Renal pelvis (tissue), 12 donors: ENCODE measurements around the gene KBTBD6. TPM values are rescaled to one million over a fixed set of nuclear protein-coding genes. Genes with fewer than 3 reads are reported as not detected.
"Not testable (repeated sequence)": the region's sequence is repeated elsewhere in the genome, so short reads cannot be mapped to it uniquely, and the experiment has no call there.

Experiments
- DNase-seq: peaks from one replicate; pipeline ENCODE4 v3.0.0-alpha.2; 2013
- long read RNA-seq, 16 experiments: transcript quantifications; one replicate each; lab custom pipeline, GENCODE V29; 2026
- polyA plus RNA-seq, 3 donors: library from polyadenylated mRNA; unstranded; fragments of 120-200 nt; gene quantifications; one replicate each; pipeline ENCODE4 v1.2.1, GENCODE V29; 2013; ENCODE audit not compliant: insufficient read length in 3 of 3

KBTBD6 gene
- 10 to 100 TPM; 17.0 to 18.2 (median 17.1) TPM for polyA plus RNA-seq
- long read RNA-seq, donor 1, full-length matches to known transcripts = 17 of 17 reads
- long read RNA-seq, donor 1, partial matches to known transcripts = 0 of 17 reads
- long read RNA-seq, donor 1, other reads (novel, unspliced or antisense) = 0 of 17 reads
- long read RNA-seq, donor 2, full-length matches to known transcripts = 11 of 11 reads
- long read RNA-seq, donor 2, partial matches to known transcripts = 0 of 11 reads
- long read RNA-seq, donor 2, other reads (novel, unspliced or antisense) = 0 of 11 reads
- long read RNA-seq, donor 3, full-length matches to known transcripts = 25 of 25 reads
- long read RNA-seq, donor 3, partial matches to known transcripts = 0 of 25 reads
- long read RNA-seq, donor 3, other reads (novel, unspliced or antisense) = 0 of 25 reads
- long read RNA-seq, donor 4, full-length matches to known transcripts = 7 of 7 reads
- long read RNA-seq, donor 4, partial matches to known transcripts = 0 of 7 reads
- long read RNA-seq, donor 4, other reads (novel, unspliced or antisense) = 0 of 7 reads
- long read RNA-seq, donor 5, full-length matches to known transcripts = 12 of 12 reads
- long read RNA-seq, donor 5, partial matches to known transcripts = 0 of 12 reads
- long read RNA-seq, donor 5, other reads (novel, unspliced or antisense) = 0 of 12 reads
- long read RNA-seq, donor 6, full-length matches to known transcripts = 12 of 12 reads
- long read RNA-seq, donor 6, partial matches to known transcripts = 0 of 12 reads
- long read RNA-seq, donor 6, other reads (novel, unspliced or antisense) = 0 of 12 reads
- long read RNA-seq, donor 7, full-length matches to known transcripts = 32 of 32 reads
- long read RNA-seq, donor 7, partial matches to known transcripts = 0 of 32 reads
- long read RNA-seq, donor 7, other reads (novel, unspliced or antisense) = 0 of 32 reads
- long read RNA-seq, donor 8, full-length matches to known transcripts = 8 of 8 reads
- long read RNA-seq, donor 8, partial matches to known transcripts = 0 of 8 reads
- long read RNA-seq, donor 8, other reads (novel, unspliced or antisense) = 0 of 8 reads
- long read RNA-seq, donor 9, full-length matches to known transcripts = 16 of 16 reads
- long read RNA-seq, donor 9, partial matches to known transcripts = 0 of 16 reads
- long read RNA-seq, donor 9, other reads (novel, unspliced or antisense) = 0 of 16 reads
- long read RNA-seq, donor 10, full-length matches to known transcripts = 25 of 25 reads
- long read RNA-seq, donor 10, partial matches to known transcripts = 0 of 25 reads
- long read RNA-seq, donor 10, other reads (novel, unspliced or antisense) = 0 of 25 reads
- long read RNA-seq, donor 11, full-length matches to known transcripts = 18 of 18 reads
- long read RNA-seq, donor 11, partial matches to known transcripts = 0 of 18 reads
- long read RNA-seq, donor 11, other reads (novel, unspliced or antisense) = 0 of 18 reads
- long read RNA-seq, donor 12, full-length matches to known transcripts = 17 of 17 reads
- long read RNA-seq, donor 12, partial matches to known transcripts = 0 of 17 reads
- long read RNA-seq, donor 12, other reads (novel, unspliced or antisense) = 0 of 17 reads
- long read RNA-seq, donor 13, full-length matches to known transcripts = 12 of 12 reads
- long read RNA-seq, donor 13, partial matches to known transcripts = 0 of 12 reads
- long read RNA-seq, donor 13, other reads (novel, unspliced or antisense) = 0 of 12 reads
- long read RNA-seq, donor 14 = 0 reads
- long read RNA-seq, donor 15, full-length matches to known transcripts = 16 of 16 reads
- long read RNA-seq, donor 15, partial matches to known transcripts = 0 of 16 reads
- long read RNA-seq, donor 15, other reads (novel, unspliced or antisense) = 0 of 16 reads
- long read RNA-seq, donor 16, full-length matches to known transcripts = 16 of 16 reads
- long read RNA-seq, donor 16, partial matches to known transcripts = 0 of 16 reads
- long read RNA-seq, donor 16, other reads (novel, unspliced or antisense) = 0 of 16 reads

GRCh38 chr13:41132512-41133152, at the start of gene KBTBD6:
KBTBD6 (minus strand) TSS chr13:41132802; CDS start chr13:41132511, 291 bp downstream.
- peak; percentile 98 for DNase-seq

DNA sequence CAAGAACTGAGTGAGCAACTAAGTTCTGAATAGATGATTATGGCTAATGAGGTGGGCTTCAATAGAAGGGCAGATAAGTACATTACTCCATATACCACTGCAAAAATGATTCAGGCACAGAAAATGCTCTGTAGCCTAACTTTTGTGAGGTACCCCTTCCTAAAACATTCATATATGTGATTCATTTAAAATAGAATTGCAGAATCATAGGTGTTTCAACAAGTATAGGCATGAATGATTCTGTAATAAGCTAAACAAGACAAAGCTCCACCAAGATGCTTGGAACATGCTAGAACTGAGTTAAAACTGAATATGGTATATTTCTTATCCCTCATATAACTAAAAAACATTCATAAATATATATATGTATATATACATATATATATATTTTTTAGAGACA, 49.6 kb upstream of the KBTBD6 start:
- DNase-seq = no peak

DNA sequence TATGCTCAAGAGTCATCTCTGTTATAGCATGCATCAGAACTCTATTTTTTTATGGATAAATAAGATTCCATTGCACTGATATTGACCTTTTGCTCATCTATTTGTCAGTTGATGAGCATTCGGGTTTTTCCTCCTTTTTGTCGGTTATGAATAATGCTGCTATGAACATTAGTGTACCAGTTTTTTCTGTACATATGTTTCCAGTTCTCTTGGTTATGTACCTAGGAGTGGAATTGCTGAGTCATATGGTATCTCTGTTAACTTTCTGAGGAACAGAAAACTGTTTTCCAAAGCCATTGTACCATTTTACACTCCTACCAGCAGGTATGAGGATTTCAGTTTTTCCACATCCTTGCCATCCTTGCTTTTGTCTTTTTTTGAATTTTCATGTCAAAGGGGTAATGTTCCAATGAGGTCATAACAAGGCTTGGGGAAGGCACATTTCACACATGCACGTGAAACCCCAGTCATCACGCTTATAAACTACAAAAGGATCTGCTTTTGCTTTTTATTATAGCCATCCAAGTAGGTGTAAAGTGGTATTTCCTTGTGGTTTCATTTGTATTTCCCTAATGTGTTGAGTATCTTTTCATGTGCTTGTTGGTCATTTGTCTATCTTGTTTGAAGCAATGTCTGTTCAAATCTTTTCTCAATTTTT, 47.1 kb upstream of the KBTBD6 start:
- DNase-seq = no peak

DNA sequence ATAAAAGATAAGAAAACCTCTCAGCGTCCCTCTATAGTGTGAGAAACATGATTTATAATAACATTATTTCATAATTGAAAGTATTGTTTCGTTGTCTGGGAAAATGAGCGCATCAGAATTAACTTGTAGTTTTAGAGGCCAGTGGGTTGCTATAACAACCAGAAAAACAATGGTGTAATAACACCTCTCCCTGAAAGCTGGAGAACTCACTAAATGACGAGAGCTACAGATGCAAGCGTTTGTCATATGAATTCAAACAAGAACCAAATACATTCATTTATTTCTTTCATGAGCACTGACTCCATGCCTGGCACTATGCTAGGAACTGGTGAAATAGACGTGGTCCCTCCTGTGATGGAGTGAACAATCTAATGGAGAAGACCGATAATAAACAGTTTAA, 45.4 kb upstream of the KBTBD6 start:
- DNase-seq = no peak

GRCh38 chr13:41177616-41178015, 45.0 kb upstream of the KBTBD6 start:
- DNase-seq = no peak

- not testable (repeated sequence) for DNase-seq
Observed at GRCh38 chr13:41175576-41175975, 43.0 kb upstream of the KBTBD6 start.

DNA sequence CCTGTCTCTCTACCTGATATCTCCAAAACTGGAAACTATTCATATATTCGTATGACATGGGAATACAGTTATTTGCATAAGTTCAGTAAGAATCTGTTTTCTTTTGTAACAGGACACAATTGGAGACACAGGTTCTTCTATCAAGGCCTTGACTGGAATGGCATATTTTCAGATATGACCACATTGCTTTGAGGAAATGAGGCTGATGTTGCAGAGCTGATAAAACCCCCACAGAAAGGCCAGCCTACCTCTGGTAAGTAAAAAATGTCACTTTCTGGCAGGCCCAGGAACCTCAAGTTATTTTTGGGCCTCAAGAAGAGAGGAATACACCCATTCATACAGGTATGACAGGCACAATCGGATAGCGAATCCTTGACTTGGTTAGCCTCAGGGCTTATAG, 29.5 kb upstream of the KBTBD6 start:
- no peak for DNase-seq

GRCh38 chr13:41159174-41159573, 26.6 kb upstream of the KBTBD6 start:
- DNase-seq = no peak

DNA sequence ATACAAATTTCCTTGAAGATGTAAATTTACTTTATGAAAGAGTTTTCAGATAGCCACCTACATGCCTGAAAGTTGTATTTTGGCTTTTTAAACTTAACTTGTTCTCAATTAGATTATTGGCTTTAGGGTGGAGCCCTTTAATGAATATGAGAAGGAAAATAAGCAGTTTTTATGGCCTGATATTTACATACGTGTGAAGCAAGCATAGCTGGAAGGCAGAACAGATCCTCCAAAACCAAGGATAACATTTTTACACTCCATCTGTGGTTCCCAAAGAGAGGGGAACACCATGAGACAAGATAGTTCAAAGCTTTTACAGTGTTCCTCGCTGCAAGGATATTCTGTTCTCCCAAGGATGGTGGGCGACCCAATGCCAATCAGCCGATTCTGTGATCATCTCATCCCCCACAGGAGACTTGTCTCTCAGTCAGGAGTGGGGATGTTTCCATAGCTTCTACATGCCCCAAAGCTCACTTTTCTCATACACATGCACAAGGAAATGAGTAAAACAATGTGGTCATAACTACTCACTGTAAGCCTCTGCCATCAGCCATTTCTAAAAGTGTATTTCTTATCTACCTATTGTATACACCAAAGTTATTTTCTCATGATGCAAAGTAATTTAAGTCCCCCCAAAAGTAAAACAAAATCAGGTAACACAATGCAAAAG, 24.6 kb upstream of the KBTBD6 start:
- DNase-seq = no peak

- DNase-seq = no peak
Observed at GRCh38 chr13:41156620-41157019, 24.0 kb upstream of the KBTBD6 start.

- no peak for DNase-seq
Observed at GRCh38 chr13:41154042-41154441, 21.4 kb upstream of the KBTBD6 start.

GRCh38 chr13:41152005-41152404, 19.4 kb upstream of the KBTBD6 start:
- DNase-seq = no peak

DNA sequence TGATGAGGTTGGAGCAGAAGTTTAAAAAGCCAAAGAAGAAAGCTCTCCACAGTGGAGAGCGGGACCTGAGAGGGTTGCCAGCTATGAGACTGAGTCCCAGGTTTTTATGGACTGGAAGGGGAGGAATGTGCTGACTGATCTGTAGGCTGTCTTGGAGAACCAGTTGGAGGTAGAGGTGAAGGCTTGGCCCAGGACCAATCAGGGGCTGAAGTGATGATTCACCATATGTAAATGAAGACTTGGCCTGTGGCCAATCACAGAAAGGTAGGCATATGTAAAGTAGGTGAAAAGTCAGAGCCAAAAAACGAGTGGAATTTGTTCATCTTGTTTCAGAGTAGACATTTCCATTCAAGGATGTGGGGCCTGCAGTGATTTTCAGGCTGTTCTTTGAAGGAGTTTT, 17.5 kb upstream of the KBTBD6 start:
- DNase-seq = no peak

- no peak for DNase-seq
Observed at GRCh38 chr13:41148419-41149283, 16.0 kb upstream of the KBTBD6 start.

- DNase-seq = no peak
Observed at GRCh38 chr13:41145136-41145908, 12.7 kb upstream of the KBTBD6 start.

DNA sequence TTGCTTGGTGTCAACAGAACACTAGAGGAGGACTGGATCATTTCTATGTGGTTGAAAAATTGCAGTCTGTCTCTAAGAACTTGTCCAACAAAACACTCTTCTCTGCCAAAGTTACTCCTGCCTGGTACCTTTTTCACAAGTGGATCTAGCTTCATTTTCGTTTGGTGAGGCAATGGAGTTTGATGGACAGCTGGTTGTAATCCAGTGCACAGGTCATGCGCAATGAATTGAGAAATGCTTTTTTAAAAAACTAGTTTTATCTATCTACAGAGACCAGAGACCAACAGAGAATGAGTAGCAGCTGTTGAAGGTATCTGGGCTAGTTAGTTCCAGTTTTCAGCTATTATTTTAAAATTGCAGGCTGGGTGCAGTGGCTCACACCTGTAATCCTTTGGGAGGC, 12.0 kb upstream of the KBTBD6 start:
- no peak for DNase-seq
